NCI-H460 (cell line): ENCODE results near the gene LARP6. TPM values are rescaled to one million over a fixed set of nuclear protein-coding genes. Genes with fewer than 3 reads are reported as not detected.
A peak's percentile ranks its signal among the peaks of the same experiment; 100 is the strongest.
"Not testable (repeated sequence)": the region's sequence is repeated elsewhere in the genome, so short reads cannot be mapped to it uniquely, and the experiment has no call there.

Experiments used
- DNase-seq: peaks from one replicate; pipeline ENCODE4 v3.0.0-alpha.2; 2016; ENCODE audit warnings: low read depth; ENCODE audit errors: extremely low read depth
- total RNA-seq: library from RNA; depleted of rRNA; stranded (reverse); fragments of >200 nt; shearing (Covaris generic); gene quantifications from 2 replicates; pipeline ENCODE4 v1.2.3, GENCODE V29; 2014

LARP6 gene
- total RNA-seq, 1 experiment from 2014 or later = 66.0 TPM

- DNase-seq = no peak
These were observed 5.5 kb upstream of the LARP6 start for GRCh38 chr15:70859322-70859908.

GRCh38 chr15:70858614-70859321, 4.8 kb upstream of the LARP6 start:
- DNase-seq = not testable (repeated sequence)

- no peak for DNase-seq
These were observed 3.8 kb upstream of the LARP6 start for GRCh38 chr15:70857562-70858285.

GRCh38 chr15:70856884-70857561, 3.1 kb upstream of the LARP6 start:
- DNase-seq = peak; percentile 97

GRCh38 chr15:70856177-70856883, 2.4 kb upstream of the LARP6 start:
- peak; percentile 34 for DNase-seq

GRCh38 chr15:70855764-70856163, 1.8 kb upstream of the LARP6 start:
- DNase-seq = no peak

GRCh38 chr15:70854666-70854976, 664 bp upstream of the LARP6 start:
- DNase-seq = no peak

- no peak for DNase-seq
These were observed 512 bp downstream of the LARP6 start for GRCh38 chr15:70853318-70853972.

- no peak for DNase-seq
These were observed 1.2 kb downstream of the LARP6 start for GRCh38 chr15:70852501-70853317.

GRCh38 chr15:70851889-70852288, 2.1 kb downstream of the LARP6 start:
- DNase-seq = no peak

GRCh38 chr15:70845602-70846360, 8.2 kb downstream of the LARP6 start:
- no peak for DNase-seq

GRCh38 chr15:70837476-70837875, 16.5 kb downstream of the LARP6 start:
- DNase-seq = no peak

GRCh38 chr15:70835841-70836240, 18.1 kb downstream of the LARP6 start:
- DNase-seq = no peak

GRCh38 chr15:70835415-70835814, 18.5 kb downstream of the LARP6 start:
- no peak for DNase-seq

- DNase-seq = no peak
These were observed 19.0 kb downstream of the LARP6 start for GRCh38 chr15:70834999-70835398.

GRCh38 chr15:70833861-70834765, 19.8 kb downstream of the LARP6 start:
- DNase-seq = no peak

- DNase-seq = no peak
These were observed 20.5 kb downstream of the LARP6 start for GRCh38 chr15:70833422-70833821.

- no peak for DNase-seq
These were observed 21.8 kb downstream of the LARP6 start for GRCh38 chr15:70832176-70832575.
